ENCODE results near the gene LITAFD.

- TF ChIP-seq EZH2 (IDR thresholded peaks at IDR 0.05) (no peak), CTCF (IDR thresholded peaks at IDR 0.05 in 2 of 3, conservative IDR thresholded peaks at IDR 0.05 in 1 of 3; ENCODE audit: borderline replicate concordance in 1 of 3, insufficient read depth in 1 of 3, low read depth in 2 of 3, low read length in 2 of 3) (0 out of 6 replicates have a peak, but pooled peaks of 1 of the 3 experiments have one; percentile 9), POLR2A (IDR thresholded peaks at IDR 0.05; ENCODE audit: borderline replicate concordance, extremely low read depth, insufficient read depth, insufficient read length) (no peak)
- TF ChIP-seq, protein P1, sequence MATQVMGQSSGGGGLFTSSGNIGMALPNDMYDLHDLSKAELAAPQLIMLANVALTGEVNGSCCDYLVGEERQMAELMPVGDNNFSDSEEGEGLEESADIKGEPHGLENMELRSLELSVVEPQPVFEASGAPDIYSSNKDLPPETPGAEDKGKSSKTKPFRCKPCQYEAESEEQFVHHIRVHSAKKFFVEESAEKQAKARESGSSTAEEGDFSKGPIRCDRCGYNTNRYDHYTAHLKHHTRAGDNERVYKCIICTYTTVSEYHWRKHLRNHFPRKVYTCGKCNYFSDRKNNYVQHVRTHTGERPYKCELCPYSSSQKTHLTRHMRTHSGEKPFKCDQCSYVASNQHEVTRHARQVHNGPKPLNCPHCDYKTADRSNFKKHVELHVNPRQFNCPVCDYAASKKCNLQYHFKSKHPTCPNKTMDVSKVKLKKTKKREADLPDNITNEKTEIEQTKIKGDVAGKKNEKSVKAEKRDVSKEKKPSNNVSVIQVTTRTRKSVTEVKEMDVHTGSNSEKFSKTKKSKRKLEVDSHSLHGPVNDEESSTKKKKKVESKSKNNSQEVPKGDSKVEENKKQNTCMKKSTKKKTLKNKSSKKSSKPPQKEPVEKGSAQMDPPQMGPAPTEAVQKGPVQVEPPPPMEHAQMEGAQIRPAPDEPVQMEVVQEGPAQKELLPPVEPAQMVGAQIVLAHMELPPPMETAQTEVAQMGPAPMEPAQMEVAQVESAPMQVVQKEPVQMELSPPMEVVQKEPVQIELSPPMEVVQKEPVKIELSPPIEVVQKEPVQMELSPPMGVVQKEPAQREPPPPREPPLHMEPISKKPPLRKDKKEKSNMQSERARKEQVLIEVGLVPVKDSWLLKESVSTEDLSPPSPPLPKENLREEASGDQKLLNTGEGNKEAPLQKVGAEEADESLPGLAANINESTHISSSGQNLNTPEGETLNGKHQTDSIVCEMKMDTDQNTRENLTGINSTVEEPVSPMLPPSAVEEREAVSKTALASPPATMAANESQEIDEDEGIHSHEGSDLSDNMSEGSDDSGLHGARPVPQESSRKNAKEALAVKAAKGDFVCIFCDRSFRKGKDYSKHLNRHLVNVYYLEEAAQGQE (IDR thresholded peaks at IDR 0.05; ENCODE audit: low read depth), result no peak
- TF ChIP-seq, protein P2, sequence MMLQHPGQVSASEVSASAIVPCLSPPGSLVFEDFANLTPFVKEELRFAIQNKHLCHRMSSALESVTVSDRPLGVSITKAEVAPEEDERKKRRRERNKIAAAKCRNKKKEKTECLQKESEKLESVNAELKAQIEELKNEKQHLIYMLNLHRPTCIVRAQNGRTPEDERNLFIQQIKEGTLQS (IDR thresholded peaks at IDR 0.05), result no peak
- TF ChIP-seq, protein P3, sequence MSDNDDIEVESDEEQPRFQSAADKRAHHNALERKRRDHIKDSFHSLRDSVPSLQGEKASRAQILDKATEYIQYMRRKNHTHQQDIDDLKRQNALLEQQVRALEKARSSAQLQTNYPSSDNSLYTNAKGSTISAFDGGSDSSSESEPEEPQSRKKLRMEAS (IDR thresholded peaks at IDR 0.05), result no peak
These were observed 3.8 kb downstream of the LITAFD start for GRCh38 chr16:8885674-8886592.
